ENCODE data around the gene TMBIM6. TPM values are rescaled to one million over a fixed set of nuclear protein-coding genes. Genes with fewer than 3 reads are reported as not detected.

The TMBIM6 gene, protein sequence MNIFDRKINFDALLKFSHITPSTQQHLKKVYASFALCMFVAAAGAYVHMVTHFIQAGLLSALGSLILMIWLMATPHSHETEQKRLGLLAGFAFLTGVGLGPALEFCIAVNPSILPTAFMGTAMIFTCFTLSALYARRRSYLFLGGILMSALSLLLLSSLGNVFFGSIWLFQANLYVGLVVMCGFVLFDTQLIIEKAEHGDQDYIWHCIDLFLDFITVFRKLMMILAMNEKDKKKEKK
- polyA plus RNA-seq (2013, experiment 1 of 4) = 340 TPM
- polyA plus RNA-seq (2013, experiment 2 of 4) = 367 TPM
- 278 TPM for polyA plus RNA-seq (2013, experiment 3 of 4)
- polyA plus RNA-seq (2013, experiment 4 of 4) = 322 TPM

DNA sequence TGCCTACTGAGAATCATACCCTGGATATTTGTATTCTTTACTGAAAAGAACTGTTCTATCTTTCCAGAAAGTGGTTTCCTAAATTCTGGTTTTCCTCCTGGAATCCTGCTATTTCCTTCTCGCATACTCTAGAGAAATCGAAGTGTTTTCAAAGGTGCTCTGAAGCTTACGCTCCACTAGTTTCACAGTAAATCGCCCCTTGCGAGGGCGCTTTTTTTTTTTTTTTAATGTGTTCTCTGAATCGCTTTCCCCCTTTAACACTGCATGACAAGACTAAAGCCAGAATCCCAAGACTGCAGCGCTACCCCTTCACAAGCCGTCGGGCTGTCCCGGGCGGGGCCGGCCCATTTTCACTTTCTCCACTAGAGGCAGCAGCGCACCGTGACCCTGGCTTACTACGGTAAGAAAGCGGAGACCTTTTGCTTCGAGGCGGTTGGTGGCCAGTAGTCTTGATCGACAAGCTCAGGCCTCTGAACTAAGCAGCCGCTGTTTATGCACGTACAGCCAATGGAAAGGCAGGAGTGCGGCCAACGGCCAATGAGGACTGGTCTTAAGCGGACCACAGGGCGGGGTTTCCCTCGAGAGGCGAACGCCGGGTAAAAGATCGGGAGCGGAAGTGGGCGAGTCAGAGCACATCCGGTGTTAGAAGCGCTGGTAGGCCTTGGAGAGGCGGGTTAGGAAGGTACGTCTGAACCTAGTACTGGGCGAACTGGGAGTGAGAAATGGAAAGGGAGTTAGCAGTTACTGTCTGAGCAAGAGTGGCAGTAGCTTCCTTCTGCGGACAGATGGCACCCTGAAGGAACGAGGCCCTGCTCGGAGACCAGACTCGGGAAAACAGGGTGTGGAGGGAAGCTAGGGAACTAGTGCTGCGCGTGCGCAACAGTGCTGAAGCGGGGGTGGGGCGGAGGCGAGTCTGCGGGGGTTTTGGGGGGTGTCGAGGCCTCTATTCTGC is at the start of gene TMBIM6:
Gene TMBIM6 (plus strand): TSS at position 628 of the 952 bp plus-strand sequence. CDS start 10,937 bp downstream, outside the sequence.
- Histone ChIP-seq H3K4me1 (ENCODE audit: control insufficient read depth, insufficient read depth, low read length) (peaks cover 11% of the 10 kb centered on the region), H3K27me3 (ENCODE audit: control insufficient read depth, insufficient read depth, low read length, poor library complexity, severe bottlenecking) (no peaks in the 10 kb centered on the region)
- 4 to 5% methylated on average over 50 of the region's 50 CpGs for WGBS, 2 experiments

DNA sequence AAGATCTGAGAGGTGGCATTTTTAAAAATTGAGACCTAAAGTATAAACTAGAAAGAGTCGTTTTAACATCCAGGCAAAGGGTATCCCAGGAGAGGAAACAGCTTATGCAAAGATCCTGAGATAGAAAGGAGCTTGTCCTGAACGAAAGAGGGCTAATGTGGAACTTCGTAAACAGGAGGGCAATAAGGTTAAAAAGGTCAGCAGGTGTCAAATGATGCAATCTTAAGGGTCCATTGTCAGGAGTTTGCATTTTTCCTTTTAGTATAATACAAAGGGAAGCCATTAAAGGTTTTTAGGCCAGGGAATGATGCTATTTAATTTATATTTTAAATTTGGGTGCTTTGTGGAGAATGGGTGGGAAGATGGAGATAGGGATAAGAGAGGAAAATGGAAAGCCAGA is 48.5 kb upstream of the TMBIM6 start:
- H3K4me1 ChIP-seq (ENCODE audit: control insufficient read depth, insufficient read depth, low read length) = no peaks in the 10 kb centered on the region
- no peaks in the 10 kb centered on the region for H3K9me3 ChIP-seq (ENCODE audit: control insufficient read depth, low read length)
- H3K4me3 ChIP-seq (ENCODE audit: insufficient read depth, low read depth, low read length) = no peak overlapping the region
- H3K27me3 ChIP-seq (ENCODE audit: control insufficient read depth, insufficient read depth, low read length, poor library complexity, severe bottlenecking) = no peaks in the 10 kb centered on the region
- WGBS, 2 experiments = 70 to 72% methylated on average over 3 of the region's 3 CpGs
- H3K27ac ChIP-seq (ENCODE audit: insufficient read depth, low read depth, low read length, poor library complexity, severe bottlenecking) = no peak overlapping the region
- H3K36me3 ChIP-seq (ENCODE audit: control insufficient read depth, insufficient read depth, low read length) = no peaks in the 10 kb centered on the region

More for the DNA sequence above, at the start of gene TMBIM6:
- no peaks in the 10 kb centered on the region for H3K36me3 ChIP-seq (ENCODE audit: control insufficient read depth, insufficient read depth, low read length)
- peak within 1 kb of the TSS; percentile 86 for H3K4me3 ChIP-seq (ENCODE audit: insufficient read depth, low read depth, low read length)
- no peaks in the 10 kb centered on the region for H3K9me3 ChIP-seq (ENCODE audit: control insufficient read depth, low read length)
- peak within 1 kb of the TSS; percentile 88 for H3K27ac ChIP-seq (ENCODE audit: insufficient read depth, low read depth, low read length, poor library complexity, severe bottlenecking)

DNA sequence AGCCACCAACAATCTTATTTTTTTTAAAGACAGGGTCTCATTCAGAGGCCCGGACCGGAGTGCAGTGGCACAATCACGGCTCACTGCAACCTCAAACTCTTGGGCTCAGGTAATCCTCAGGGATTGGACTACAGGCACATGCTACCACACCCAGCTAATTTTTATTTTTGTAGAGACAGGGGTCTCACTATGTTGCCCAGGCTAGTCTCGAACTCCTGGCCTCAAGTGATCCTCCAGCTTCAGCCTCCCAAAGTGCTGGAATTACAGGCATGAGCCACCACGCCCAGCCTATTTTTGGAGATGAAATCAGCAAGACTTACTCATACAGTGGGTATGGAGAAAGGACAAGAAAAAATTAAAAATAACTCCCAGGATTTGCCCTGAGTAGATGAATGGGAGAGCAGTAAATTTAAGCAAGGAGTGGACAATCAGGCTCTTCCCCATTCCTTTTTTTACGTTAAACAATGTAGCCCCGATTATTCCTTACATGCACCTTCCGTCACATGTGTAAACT is 47.4 kb upstream of the TMBIM6 start:
- H3K27ac ChIP-seq (ENCODE audit: insufficient read depth, low read depth, low read length, poor library complexity, severe bottlenecking) = no peak overlapping the region
- 90 to 98% methylated on average over 8 of the region's 8 CpGs for WGBS, 2 experiments
- H3K36me3 ChIP-seq (ENCODE audit: control insufficient read depth, insufficient read depth, low read length) = no peaks in the 10 kb centered on the region
- no peaks in the 10 kb centered on the region for H3K9me3 ChIP-seq (ENCODE audit: control insufficient read depth, low read length)
- no peaks in the 10 kb centered on the region for H3K27me3 ChIP-seq (ENCODE audit: control insufficient read depth, insufficient read depth, low read length, poor library complexity, severe bottlenecking)
- no peak overlapping the region for H3K4me3 ChIP-seq (ENCODE audit: insufficient read depth, low read depth, low read length)
- peaks cover 2% of the 10 kb centered on the region for H3K4me1 ChIP-seq (ENCODE audit: control insufficient read depth, insufficient read depth, low read length)

DNA sequence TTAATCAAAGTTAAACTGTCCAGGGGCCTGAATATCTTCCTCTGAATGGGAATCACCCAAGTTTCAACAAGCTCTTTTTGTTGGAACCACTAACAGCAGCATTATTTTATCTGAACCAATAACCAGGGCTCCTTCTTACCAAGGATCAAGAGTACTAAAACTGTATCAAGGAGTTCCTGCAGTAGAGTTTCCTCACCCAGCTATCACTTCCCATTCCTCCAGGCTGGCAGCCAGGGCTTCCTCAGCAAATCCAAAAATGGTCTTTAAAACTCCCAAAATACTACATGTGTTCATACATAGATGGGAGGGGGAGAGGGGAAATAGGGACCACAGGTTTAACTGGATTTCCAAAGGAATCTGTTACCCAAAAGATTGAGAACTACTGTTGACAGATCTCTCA is 44.6 kb upstream of the TMBIM6 start:
- no peaks in the 10 kb centered on the region for H3K36me3 ChIP-seq (ENCODE audit: control insufficient read depth, insufficient read depth, low read length)
- no peak overlapping the region for H3K4me3 ChIP-seq (ENCODE audit: insufficient read depth, low read depth, low read length)
- H3K9me3 ChIP-seq (ENCODE audit: control insufficient read depth, low read length) = no peaks in the 10 kb centered on the region
- H3K4me1 ChIP-seq (ENCODE audit: control insufficient read depth, insufficient read depth, low read length) = peaks cover 4% of the 10 kb centered on the region
- H3K27me3 ChIP-seq (ENCODE audit: control insufficient read depth, insufficient read depth, low read length, poor library complexity, severe bottlenecking) = no peaks in the 10 kb centered on the region
- no peak overlapping the region for H3K27ac ChIP-seq (ENCODE audit: insufficient read depth, low read depth, low read length, poor library complexity, severe bottlenecking)

DNA sequence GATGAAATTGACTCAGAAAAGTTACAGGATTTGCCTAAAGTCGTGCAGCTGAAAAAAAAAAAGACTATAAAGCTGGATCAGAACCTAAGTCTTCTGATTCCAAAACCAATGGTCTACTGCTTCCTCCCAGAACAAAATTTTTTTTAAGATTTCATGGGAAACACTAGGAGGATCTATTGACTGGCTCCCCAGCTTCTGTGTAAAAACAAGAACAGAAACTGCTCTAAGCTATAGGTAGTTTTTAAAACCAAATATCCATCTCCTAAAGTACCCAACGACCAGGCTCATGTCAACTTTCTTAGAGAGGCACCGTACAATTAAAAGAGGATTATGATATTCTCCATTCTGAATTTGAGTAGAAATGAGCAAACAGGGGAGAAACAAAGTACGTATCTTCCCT is 43.5 kb upstream of the TMBIM6 start:
- no peaks in the 10 kb centered on the region for H3K27me3 ChIP-seq (ENCODE audit: control insufficient read depth, insufficient read depth, low read length, poor library complexity, severe bottlenecking)
- peaks cover 9% of the 10 kb centered on the region for H3K4me1 ChIP-seq (ENCODE audit: control insufficient read depth, insufficient read depth, low read length)
- no peak overlapping the region for H3K27ac ChIP-seq (ENCODE audit: insufficient read depth, low read depth, low read length, poor library complexity, severe bottlenecking)
- H3K4me3 ChIP-seq (ENCODE audit: insufficient read depth, low read depth, low read length) = no peak overlapping the region
- WGBS, 2 experiments = 80 to 84% methylated on average over 3 to 4 of the region's 4 CpGs
- no peaks in the 10 kb centered on the region for H3K9me3 ChIP-seq (ENCODE audit: control insufficient read depth, low read length)
- H3K36me3 ChIP-seq (ENCODE audit: control insufficient read depth, insufficient read depth, low read length) = no peaks in the 10 kb centered on the region

DNA sequence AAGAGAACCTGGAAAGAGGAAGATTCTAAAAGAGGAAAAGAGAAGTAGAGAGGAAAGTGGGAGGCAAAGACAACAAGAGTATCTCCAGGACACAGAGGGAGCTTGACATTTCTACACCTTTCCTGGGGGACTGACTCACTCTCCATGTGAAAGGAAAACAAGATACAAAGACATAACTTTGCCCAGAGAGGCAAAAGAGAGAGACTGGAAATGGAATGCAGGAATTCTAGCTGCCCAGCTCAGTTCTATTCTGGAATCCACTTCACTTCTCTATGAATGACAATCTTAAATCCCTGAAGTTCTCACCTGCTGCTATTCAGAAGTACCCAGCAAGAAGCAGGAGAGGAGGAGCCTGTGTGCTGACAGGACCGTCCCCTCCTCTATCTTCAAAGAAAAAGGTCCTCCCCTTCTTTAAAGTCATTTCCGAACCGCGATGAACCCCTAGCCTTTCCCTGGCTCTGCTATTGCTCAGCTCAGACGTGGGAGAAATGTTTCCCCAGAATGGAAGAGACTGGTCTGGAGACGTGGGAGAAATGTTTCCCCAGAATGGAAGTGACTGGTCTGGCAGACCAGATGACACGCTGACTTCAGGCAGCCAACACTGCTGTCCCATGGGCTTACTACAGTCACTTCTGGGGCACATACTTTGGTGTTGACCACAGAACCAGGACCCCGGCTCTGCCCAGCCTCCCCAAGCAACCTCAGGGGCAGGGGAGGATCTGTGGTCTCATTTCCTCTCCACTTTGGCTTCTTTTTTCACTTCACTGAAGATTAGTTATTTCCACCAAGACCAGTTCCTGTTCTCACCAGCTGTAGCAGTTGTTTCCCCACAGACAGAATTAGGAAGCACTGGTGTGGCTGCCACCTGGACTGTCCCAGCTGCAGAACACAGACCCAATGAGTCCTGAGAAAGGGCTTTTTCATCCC is 42.5 kb upstream of the TMBIM6 start:
- H3K27ac ChIP-seq (ENCODE audit: insufficient read depth, low read depth, low read length, poor library complexity, severe bottlenecking) = no peak overlapping the region
- H3K4me1 ChIP-seq (ENCODE audit: control insufficient read depth, insufficient read depth, low read length) = peaks cover 15% of the 10 kb centered on the region
- H3K36me3 ChIP-seq (ENCODE audit: control insufficient read depth, insufficient read depth, low read length) = no peaks in the 10 kb centered on the region
- H3K27me3 ChIP-seq (ENCODE audit: control insufficient read depth, insufficient read depth, low read length, poor library complexity, severe bottlenecking) = no peaks in the 10 kb centered on the region
- no peak overlapping the region for H3K4me3 ChIP-seq (ENCODE audit: insufficient read depth, low read depth, low read length)
- 10 to 11% methylated on average over 8 of the region's 8 CpGs for WGBS, 2 experiments
- H3K9me3 ChIP-seq (ENCODE audit: control insufficient read depth, low read length) = no peaks in the 10 kb centered on the region

DNA sequence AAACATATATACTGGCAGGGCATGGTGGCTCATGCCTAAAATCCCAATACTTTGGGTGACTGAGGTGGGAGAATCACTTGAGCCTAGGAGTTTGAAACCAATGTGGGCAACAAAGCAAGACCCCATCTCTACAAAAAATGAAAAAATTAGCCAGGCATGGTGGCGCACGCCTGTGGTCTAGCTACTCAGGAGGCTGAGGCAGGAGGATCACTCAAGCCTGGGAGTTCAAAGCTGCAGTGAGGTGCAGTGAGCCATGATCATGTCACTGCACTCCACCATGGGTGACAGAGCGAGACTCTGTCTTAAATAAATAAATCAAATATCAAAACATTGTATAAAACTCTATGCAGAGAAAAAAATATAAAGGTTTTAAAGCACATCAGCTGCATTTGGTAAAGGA is 39.3 kb upstream of the TMBIM6 start:
- WGBS, 2 experiments = 92 to 93% methylated on average over 2 to 3 of the region's 3 CpGs
- H3K4me3 ChIP-seq (ENCODE audit: insufficient read depth, low read depth, low read length) = no peak overlapping the region
- H3K27me3 ChIP-seq (ENCODE audit: control insufficient read depth, insufficient read depth, low read length, poor library complexity, severe bottlenecking) = no peaks in the 10 kb centered on the region
- H3K9me3 ChIP-seq (ENCODE audit: control insufficient read depth, low read length) = no peaks in the 10 kb centered on the region
- peaks cover 23% of the 10 kb centered on the region for H3K4me1 ChIP-seq (ENCODE audit: control insufficient read depth, insufficient read depth, low read length)
- H3K36me3 ChIP-seq (ENCODE audit: control insufficient read depth, insufficient read depth, low read length) = no peaks in the 10 kb centered on the region
- H3K27ac ChIP-seq (ENCODE audit: insufficient read depth, low read depth, low read length, poor library complexity, severe bottlenecking) = no peak overlapping the region

DNA sequence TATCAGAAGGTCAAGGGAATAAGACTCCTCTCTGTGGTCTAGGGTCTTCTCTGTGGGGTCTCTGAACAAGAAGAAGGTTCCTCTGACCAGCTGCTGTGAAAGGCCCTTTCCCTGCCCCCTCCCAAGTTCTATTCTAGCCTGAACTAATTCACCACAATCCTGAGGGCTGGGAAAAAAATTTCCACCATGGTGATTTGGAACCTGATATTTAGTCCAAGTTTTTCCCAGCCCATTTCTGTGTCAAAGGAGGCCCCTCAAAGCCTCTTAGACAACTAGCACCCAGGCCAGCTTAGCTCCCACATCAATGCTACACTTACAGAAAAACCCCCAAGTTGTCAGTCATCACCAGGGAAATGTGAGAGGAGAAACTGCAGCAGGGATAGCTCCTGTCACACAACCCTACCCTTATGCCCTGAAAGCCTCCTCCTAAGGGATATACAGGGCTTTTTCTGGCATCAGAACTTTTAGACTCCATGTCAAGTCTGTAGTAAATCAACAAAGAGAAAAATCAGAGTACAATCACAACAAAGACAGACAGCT is 38.6 kb upstream of the TMBIM6 start:
- Histone ChIP-seq H3K27me3 (ENCODE audit: control insufficient read depth, insufficient read depth, low read length, poor library complexity, severe bottlenecking) (peaks cover 2% of the 10 kb centered on the region), H3K27ac (ENCODE audit: insufficient read depth, low read depth, low read length, poor library complexity, severe bottlenecking) (no peak overlapping the region), H3K4me3 (ENCODE audit: insufficient read depth, low read depth, low read length) (no peak overlapping the region), H3K4me1 (ENCODE audit: control insufficient read depth, insufficient read depth, low read length) (peaks cover 23% of the 10 kb centered on the region), H3K36me3 (ENCODE audit: control insufficient read depth, insufficient read depth, low read length) (no peaks in the 10 kb centered on the region), H3K9me3 (ENCODE audit: control insufficient read depth, low read length) (no peaks in the 10 kb centered on the region)

DNA sequence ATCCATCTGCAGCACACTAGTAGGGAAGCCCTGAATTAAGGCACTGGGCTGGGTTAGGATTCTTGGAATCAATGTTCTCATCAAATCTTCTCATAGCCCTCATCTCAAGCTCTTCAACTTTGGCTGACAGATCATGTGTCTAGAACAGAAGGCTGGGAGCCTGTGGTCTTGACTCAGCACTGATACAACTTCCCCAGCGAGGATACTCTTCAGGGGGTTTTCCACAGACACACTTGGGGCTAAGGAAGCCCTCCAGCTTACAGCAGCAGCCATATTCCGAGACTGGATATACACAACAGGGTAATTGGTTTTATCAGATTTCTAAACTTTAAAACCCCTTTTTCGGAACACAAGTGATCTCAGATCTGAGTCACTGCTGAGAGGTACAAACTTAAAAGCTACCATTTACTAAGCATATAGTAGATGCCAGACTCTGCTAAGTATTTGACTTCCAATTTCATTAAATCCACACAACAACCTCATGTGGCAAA is 37.7 kb upstream of the TMBIM6 start:
- H3K9me3 ChIP-seq (ENCODE audit: control insufficient read depth, low read length) = no peaks in the 10 kb centered on the region
- no peaks in the 10 kb centered on the region for H3K36me3 ChIP-seq (ENCODE audit: control insufficient read depth, insufficient read depth, low read length)
- WGBS, 2 experiments = 82 to 88% methylated on average over 3 of the region's 3 CpGs
- H3K4me3 ChIP-seq (ENCODE audit: insufficient read depth, low read depth, low read length) = no peak overlapping the region
- no peak overlapping the region for H3K27ac ChIP-seq (ENCODE audit: insufficient read depth, low read depth, low read length, poor library complexity, severe bottlenecking)
- H3K4me1 ChIP-seq (ENCODE audit: control insufficient read depth, insufficient read depth, low read length) = peaks cover 23% of the 10 kb centered on the region
- peaks cover 11% of the 10 kb centered on the region for H3K27me3 ChIP-seq (ENCODE audit: control insufficient read depth, insufficient read depth, low read length, poor library complexity, severe bottlenecking)

Measured in ectodermal cell (in vitro differentiated cells).